GM19043 (cell line): ENCODE measurements around the gene PTPN6.
"Not testable (repeated sequence)": the region's sequence is repeated elsewhere in the genome, so short reads cannot be mapped to it uniquely, and the experiment has no call there.

Experiments
- ATAC-seq: cut with Tn5 transposase; IDR thresholded peaks from one replicate; pipeline ENCODE4 v1.9.1; 2021; ENCODE audit warnings: low read depth; ENCODE audit not compliant: unreplicated experiment

The PTPN6 gene

DNA sequence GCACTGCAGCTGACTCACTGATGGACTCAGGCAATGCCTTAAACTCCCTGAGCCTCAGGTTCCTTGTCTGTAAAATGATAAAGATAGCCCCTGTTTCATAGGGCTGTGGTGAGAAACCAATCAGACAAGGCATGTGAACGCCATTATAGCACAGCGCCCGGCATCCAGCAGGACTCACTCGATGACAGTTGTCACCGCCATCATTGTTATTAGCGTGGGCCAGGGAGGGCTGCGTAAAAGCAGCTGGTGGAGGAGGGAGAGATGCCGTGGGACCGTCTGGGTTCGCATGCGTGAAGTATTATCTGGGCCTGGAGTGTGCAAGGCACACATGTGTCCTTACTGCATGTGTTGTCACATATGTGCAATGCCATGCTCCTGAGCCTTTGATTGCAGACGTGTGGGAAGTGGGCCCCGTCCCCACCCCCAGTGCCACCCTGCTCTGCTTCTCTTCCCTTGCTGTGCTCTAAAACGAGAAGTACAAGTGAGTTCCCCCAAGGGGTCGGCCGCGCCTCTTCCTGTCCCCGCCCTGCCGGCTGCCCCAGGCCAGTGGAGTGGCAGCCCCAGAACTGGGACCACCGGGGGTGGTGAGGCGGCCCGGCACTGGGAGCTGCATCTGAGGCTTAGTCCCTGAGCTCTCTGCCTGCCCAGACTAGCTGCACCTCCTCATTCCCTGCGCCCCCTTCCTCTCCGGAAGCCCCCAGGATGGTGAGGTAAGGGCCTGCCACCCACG lies at the start of gene PTPN6:
TSS of gene PTPN6 (plus strand) at position 546 of the 730 bp plus-strand sequence. CDS start at position 703, 157 bp downstream.
- no peak for ATAC-seq

DNA sequence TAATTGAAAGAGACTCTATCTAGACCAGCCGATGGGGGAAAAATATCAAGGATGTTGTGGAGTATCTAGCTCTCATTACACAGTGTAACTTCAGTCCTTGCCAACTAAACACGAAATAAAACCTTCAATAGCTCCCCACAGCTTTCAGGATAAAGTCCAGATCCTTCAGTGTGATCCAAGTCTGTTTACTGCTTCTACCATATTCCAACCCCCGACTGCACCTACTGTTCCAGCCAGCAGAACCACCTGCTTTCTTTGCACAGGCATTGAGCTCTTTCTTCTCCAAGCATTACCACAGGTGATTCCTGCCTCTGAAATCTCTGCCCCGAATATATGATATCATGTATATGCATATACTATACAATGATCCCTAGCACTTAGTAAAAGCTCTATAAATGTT lies 48.7 kb upstream of the PTPN6 start:
- no peak for ATAC-seq

DNA sequence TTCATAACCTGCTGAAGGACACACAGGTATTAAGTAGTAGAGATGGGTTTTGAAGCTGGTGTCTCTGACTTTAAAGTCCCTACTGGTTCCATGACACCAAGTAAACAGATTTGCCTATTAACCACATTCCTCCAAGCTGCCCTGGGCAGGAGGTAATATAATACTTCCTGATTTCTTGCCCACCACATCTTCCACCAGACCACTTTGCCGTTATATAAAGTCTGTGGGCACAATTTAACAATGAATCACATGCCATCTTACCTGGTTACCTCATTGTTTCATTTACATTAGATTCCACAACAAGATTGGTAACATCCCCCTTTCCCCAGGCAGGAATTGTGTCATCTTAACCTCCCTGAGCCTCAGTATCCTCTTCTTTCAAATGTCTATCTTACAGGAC lies 47.4 kb upstream of the PTPN6 start:
- no peak for ATAC-seq

DNA sequence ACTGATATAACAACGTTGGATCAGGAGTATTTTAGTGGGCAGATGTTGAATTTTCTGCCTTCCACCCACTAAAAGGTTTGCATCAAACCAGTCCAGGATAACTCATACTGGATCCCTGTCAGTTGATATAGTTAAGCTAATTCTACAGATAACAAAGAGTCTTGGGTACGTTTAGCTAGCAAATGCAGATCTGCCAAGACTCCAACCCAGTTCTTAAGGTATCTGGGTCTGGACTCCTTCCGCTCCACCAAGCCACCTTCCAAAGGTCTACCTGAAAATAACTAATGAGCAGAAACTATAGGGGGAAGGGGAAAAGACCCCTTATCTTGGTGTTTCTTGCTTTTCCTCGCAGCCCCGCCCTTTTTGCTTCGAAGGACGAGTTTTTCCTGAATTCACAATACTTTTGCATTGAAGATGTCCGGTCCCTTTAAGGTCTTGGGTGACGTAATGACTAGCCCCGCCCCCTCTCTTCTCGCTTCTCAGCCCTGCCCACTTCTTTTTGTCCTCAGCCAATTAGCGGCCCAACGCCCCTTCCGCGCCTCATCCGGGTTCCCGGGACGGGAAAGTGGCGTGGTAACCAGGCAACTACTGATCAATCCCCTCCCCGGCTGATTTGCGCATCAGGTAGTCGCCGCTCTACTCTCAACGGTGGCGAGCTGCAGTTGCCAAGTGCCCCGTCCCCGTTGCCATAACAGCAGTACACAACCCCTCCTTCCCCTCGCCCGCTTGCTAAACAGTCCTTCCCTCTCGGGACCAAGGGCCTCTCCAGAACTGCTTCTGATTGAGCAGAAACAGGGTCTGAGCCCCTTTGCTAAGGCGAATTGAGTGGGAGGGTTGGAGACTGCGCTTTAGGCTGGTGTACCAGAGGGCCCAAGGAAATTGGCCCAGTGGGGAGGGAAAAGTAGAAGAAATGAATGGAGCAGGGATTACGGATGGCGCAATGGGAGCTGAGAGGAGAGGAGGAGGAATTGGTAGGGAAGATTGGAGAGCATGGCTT lies 46.6 kb upstream of the PTPN6 start, which contains the start of gene LRRC23:
TSS of gene LRRC23 (plus strand) at position 543 of the 997 bp plus-strand sequence. CDS start 812 bp downstream, outside the sequence.
- ATAC-seq, result peak; percentile 93

DNA sequence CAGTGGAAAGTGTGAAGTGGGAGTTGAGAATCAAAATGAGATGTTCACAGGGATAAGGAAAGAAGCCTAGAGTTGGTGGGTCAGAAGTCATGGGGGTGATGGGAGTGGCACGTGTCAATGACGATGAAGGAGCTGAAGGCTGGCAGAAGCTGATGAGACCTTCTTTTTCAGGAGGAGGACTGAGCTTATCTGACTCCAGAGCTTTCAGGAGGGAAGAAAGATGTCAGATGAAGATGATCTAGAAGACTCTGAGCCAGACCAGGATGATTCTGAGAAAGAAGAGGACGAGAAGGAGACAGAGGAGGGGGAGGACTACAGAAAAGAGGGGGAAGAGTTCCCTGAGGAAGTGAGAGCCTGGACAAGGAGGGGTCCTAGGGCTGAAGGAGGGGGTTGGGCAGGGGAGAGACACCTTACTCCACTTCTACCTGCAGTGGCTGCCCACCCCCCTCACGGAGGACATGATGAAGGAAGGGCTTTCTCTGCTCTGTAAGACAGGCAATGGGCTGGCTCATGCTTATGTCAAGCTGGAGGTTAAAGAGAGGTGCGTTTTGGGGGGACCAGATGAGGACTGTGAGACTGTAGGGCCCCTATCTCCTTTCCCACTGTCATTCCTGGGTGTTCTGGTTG lies 45.6 kb upstream of the PTPN6 start:
- ATAC-seq, result no peak

DNA sequence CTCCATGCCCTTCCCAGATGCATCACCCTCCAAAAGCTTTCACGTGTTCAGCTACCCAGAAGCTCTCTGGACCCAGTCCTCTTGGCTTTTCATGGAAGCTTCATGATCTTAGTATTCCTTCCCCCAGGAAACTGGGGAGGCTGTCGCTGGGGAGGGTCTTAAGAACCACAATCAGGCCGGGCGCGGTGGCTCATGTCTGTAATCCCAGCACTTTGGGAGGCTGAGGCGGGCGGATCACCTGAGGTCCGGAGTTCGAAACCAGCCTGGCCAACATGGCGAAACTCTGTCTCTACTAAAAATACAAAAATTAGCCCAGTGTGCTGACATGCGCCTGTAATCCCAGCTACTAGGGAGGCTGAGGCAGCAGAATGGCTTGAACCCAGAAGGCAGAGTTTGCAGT lies 43.0 kb upstream of the PTPN6 start:
- not testable (repeated sequence) for ATAC-seq

DNA sequence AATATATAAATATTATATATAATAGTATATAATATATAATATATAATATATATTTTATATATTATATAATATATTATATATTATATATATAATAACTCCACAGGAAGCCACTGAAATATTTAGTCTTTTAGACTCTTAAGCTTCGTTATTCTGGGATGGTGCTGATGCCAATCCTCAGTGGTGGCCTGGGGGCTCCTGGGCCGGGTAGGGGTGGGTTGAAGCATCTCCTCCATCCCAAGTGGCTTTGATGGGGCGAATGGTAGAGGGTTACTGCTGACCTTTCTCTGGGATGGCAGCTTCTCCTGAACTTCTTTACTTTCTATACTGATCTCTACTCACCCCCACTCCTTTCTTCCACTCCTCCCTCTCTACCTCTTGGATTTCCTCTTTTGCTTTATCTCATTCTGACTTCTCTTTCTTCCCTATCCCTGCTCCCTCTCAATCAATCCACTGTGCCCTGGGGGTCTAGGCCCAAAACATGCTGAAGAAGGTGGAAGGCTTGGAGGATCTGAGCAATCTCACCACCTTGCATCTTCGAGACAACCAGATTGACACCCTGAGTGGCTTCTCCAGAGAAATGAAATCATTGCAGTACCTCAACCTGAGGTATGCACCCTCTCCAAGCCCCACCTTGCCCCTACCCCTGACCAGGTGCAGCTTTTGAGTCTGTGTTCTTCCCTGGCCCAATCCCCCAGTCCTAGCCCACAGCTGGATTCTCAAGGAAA lies 41.6 kb upstream of the PTPN6 start:
- no peak for ATAC-seq

DNA sequence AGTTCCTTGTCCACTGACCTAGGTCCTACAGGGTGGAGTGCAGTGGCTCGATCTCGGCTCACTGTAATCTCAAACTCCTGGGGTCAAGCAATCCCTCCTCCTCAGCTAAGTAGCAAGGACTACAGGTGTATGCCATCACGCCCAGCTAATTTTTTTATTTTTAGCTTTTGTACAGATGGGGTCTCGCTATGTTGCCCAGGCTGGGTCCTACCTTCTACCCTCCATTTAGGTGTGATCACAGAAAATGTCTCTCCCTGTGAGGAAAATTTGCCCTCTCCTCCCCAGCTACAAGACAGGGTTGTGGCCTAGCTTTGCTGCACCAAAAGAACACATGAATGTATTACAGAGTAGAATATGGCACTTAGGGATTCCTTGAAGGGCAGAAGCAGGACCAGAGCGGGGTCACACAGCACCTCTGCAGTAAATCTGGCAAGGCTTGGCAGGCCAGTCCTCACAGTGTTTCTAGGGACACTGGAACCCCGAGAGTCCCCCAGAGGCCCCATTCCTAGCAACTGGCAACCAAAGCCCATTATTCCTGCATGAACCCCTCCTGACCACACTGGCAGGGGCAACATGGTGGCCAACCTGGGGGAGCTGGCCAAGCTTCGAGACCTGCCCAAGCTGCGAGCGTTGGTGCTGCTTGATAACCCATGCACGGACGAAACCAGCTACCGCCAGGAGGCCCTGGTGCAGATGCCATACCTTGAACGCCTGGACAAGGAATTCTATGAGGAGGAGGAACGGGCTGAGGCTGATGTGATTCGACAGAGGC lies 38.8 kb upstream of the PTPN6 start:
- ATAC-seq, result no peak

DNA sequence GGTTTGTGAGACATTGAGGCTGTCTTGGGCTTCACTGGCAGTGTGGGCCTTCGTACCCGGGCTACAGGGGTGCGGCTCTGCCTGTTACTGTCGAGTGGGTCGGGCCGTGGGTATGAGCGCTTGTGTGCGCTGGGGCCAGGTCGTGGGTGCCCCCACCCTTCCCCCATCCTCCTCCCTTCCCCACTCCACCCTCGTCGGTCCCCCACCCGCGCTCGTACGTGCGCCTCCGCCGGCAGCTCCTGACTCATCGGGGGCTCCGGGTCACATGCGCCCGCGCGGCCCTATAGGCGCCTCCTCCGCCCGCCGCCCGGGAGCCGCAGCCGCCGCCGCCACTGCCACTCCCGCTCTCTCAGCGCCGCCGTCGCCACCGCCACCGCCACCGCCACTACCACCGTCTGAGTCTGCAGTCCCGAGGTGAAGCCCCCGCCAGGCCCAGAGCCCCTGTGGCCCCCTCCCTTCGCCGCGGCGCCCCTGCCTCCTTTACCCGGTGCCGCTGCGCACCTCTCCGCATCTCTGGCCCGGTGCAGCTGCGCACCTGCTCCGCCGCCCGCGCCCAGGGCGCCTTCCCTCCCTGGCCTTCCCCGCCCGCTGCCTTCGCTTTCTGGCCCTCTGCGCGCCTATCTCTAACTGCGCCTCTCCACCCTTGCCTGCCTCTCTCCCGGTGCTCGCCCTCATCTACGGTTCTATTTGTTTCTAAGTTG lies 36.8 kb upstream of the PTPN6 start, which contains the start of gene ENO2:
TSS of gene ENO2 (plus strand) at position 335 of the 701 bp plus-strand sequence. CDS start 1,253 bp downstream, outside the sequence.
- ATAC-seq, result no peak

DNA sequence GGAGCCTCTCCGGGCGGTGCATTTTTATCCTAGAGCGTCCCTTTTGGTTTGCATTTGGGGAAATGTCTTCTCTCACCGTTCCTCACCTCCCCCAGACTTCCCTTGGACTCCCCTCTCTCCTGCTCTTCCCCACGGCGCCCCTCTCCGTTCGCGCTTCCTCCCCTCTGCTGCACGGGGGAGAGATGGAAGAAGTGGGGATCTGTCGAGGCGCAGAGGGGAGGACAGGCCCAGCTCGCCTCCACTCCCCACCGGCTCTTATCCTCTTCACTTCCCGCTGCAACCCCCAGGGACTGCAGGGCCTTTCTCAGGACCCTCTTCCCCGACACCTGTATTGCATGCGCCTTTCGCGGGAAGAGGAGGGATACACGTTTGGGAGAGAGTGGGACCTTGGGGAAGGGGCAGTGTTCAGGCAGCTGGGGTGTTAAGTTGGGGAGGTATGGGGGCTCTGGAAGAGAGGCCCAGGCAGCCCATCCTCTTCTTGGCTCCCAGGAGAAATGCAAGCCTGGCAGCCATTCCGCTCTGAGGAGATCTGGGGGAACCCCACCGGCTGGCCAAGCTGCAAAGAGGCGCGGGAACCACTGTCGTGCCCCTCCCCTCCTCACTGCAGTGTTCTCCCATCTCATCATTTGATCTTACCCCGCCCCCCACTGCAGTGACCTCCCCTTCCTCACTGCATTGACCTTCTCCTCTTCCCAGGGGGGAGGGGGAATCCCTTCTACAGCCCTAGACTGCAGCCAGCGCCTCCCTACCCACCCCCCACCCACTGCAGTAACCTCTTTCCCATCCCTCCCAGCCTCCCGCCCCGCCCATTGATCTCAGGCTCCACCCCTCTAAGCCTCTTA lies 36.0 kb upstream of the PTPN6 start:
- ATAC-seq, result no peak

DNA sequence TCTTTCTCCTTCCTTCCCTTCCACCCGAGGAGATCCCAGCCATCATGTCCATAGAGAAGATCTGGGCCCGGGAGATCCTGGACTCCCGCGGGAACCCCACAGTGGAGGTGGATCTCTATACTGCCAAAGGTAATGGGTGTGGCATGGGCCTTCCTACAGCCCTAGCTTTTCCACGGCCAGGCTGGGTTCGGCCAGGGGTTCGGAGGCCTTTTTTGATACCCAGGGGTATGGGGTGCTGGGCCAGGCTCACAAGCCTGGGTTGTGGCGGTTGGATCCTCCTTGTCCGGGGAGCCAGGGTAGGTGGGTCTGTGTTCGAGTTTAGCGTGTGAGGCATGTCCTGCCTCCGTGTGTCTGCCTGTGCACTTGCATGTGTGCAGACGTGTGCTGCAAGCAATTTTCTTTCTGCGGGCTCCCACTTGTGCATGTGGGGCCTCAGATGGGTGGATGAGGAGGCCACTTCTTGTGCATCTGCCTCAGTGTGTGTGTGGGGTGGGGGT lies 35.3 kb upstream of the PTPN6 start:
- ATAC-seq, result no peak

DNA sequence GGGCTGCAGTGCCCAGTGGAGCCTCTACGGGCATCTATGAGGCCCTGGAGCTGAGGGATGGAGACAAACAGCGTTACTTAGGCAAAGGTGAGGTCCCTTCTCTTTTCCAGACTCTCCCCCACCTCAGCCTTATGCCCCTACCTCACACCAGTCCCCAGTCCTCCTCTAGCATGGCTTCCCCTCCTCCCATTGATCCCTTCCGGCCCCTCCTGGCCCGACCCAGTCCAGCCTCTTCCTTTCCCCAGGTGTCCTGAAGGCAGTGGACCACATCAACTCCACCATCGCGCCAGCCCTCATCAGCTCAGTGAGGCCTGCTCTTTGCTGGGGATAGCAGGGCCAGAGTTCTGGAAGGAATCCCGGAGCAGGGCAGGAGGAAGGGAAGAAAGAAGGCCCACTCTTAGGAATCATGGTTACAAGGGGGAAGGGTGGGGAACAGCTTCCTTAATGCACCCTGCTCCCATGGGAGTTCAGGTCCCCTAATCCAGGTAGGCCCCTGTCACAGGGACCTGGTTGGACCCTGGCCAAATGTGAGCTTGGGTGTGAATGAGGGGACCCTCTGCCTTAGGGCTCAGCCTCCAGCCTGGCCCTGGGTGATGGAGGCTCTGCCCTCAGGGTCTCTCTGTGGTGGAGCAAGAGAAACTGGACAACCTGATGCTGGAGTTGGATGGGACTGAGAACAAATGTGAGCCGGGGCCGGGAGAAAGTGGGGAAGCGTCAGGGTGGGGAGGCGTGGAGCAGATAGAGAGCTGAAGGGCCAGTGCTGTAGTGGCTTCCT lies 34.5 kb upstream of the PTPN6 start:
- no peak for ATAC-seq

DNA sequence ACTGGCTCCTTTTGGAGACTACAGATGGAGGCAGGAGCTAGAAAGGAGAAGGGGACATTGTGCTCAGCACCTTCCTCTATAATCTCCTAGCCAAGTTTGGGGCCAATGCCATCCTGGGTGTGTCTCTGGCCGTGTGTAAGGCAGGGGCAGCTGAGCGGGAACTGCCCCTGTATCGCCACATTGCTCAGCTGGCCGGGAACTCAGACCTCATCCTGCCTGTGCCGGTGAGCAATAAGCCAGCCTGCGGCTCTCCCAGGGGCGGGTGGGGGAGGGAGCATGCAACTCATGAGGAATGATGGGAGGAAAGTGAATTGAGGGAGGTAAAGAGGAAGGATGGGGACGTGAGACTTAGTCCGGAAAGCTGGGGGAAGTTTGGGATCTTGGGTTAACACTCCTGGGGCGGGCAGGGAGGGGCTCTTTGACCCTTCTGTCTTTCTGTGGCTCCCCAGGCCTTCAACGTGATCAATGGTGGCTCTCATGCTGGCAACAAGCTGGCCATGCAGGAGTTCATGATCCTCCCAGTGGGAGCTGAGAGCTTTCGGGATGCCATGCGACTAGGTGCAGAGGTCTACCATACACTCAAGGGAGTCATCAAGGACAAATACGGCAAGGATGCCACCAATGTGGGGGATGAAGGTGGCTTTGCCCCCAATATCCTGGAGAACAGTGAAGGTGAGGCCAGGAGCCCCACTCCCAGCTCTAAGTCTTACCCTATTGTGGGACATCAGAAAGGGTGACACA lies 33.5 kb upstream of the PTPN6 start:
- no peak for ATAC-seq

DNA sequence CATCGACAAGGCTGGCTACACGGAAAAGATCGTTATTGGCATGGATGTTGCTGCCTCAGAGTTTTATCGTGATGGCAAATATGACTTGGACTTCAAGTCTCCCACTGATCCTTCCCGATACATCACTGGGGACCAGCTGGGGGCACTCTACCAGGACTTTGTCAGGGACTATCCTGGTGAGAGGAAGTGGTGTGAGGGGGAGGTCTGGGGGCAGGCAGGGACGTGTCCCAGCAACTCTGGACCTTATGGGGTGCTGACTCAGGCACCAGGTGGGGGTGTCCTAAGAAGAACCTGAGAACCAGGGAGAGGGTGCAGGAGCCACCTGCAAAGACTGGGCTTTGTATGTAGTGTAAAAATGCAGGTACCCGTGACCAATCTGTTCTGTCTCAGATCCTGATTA lies 31.6 kb upstream of the PTPN6 start:
- no peak for ATAC-seq

DNA sequence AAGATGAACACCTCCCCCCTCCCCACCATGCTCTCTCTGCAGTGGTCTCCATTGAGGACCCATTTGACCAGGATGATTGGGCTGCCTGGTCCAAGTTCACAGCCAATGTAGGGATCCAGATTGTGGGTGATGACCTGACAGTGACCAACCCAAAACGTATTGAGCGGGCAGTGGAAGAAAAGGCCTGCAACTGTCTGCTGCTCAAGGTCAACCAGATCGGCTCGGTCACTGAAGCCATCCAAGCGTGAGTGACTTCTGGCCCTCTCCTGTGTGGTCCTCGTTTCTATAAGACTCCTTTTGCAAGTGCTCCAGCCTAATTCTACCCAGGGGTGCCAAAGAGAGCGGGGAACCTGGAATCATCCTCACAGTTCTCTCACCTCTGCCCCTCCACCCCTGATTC lies 29.6 kb upstream of the PTPN6 start:
- ATAC-seq, result no peak
